Measurements from ENCODE around the gene RHOH.
A peak's percentile ranks its signal among the peaks of the same experiment; 100 is the strongest.

The RHOH gene

GRCh38 chr4:40240040-40240653 is 43.3 kb downstream of the RHOH start:
- no peak for DNase-seq

DNA sequence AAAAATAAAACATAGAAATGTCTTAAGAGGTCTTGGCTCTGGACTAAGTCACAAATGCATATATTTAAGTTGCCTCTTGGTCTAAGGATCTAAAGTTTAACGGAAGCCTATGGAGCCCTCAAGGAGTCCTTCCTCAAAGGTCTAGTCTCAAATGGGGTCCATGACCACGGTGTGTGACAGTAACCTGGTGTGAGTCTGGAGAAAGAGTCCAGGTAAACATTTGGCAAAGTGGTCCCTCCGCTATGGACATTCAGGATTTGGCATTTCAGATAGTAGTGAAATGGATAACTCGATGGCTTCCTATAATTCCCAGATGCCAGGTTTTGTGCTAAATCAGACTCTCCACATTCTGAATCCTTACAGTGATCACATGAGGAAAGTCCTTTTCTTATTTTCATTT is 44.2 kb downstream of the RHOH start:
- no peak for DNase-seq

GRCh38 chr4:40241941-40242340 is 45.1 kb downstream of the RHOH start:
- DNase-seq: no peak

DNA sequence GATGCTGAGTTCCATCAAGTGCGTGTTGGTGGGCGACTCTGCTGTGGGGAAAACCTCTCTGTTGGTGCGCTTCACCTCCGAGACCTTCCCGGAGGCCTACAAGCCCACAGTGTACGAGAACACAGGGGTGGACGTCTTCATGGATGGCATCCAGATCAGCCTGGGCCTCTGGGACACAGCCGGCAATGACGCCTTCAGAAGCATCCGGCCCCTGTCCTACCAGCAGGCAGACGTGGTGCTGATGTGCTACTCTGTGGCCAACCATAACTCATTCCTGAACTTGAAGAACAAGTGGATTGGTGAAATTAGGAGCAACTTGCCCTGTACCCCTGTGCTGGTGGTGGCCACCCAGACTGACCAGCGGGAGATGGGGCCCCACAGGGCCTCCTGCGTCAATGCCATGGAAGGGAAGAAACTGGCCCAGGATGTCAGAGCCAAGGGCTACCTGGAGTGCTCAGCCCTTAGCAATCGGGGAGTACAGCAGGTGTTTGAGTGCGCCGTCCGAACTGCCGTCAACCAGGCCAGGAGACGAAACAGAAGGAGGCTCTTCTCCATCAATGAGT is 46.6 kb downstream of the RHOH start:
- DNase-seq: no peak

DNA sequence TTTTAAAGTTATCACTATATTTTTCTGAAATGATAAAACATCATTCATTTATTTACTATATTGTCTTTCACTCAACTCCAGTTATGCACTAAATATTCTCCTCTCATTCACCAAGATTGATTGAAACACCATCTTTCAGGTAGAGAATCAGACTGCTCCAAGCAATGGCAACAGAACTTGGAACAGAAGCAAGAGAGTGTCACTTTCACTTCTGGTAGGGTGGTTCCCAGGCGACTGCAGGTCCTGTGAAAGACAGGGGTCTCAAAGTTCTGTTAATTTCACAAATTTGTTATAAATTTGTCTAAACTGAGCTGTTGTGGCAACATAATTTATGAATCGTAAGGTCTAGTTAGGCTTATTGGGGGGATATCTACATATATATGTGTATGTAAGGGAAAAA is 47.8 kb downstream of the RHOH start:
- no peak for DNase-seq

DNA sequence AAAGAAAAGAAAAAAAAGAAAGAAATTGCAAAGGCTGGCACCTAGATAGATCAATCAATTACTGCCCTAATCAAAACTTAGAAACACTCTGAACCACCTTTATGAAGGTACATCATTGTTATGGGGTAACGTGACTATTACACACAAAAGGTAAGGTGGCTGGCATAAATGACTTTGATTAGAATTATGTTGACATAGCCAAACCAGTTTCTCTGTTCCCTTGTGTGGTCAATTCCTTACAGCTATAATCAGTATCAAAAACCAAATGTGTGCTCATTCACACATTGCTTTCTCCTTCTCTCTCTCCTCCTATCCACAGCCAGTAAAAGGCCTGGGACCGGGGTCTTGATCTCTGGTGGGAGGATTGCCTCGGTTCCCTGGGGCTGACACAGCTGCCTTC is 48.7 kb downstream of the RHOH start:
- DNase-seq: no peak

GRCh38 chr4:40246011-40246900 is 49.4 kb downstream of the RHOH start:
- no peak for DNase-seq

DNA sequence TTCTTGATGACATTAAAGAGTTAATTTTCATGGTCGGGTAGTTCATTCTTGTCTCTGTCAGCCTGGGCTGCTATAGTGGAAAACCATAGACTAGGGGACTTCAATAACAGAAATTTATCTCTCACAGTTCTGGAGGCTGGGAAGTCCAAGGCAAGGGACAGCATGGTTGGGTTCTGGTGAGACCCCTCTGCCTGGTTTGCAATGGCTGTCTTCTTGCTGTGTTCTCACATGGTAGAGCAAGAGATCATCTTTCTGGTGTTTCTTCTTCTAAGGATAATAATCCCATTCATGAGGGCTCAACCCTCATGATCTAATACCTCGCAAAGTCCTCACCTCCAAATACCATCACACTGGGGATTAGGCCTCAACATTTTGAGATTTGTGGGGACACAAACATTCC is 50.1 kb downstream of the RHOH start:
- no peak for DNase-seq

DNA sequence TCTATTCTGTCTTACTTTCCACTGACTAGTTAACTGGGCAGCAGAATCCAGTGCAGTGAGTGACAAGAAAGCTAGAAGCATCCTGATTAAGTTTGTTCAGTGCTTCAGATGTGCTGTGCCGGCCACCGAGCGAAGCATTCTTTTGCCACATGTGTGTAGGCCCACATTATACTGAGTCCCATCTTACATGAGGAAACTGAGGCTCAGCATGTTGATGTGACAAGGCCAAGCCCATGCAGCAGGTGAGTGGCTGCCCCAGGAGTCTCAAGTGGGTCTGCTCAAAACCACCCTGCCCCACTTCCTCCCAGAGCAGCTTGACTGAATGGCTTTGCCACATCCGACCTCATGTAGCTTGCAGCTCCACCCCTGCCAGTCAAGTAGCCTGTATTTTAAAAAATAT is 50.5 kb downstream of the RHOH start:
- DNase-seq: no peak

- DNase-seq: no peak
Measured at GRCh38 chr4:40251366-40251765, 54.5 kb downstream of the RHOH start.

- DNase-seq: no peak
Measured at GRCh38 chr4:40253906-40254305, 57.1 kb downstream of the RHOH start.

- DNase-seq: peak; percentile 34
Measured at GRCh38 chr4:40254608-40255392, 58.0 kb downstream of the RHOH start.

GRCh38 chr4:40255393-40256281 is 58.8 kb downstream of the RHOH start:
- DNase-seq: no peak

GRCh38 chr4:40256329-40256728 is 59.5 kb downstream of the RHOH start:
- DNase-seq: no peak

DNA sequence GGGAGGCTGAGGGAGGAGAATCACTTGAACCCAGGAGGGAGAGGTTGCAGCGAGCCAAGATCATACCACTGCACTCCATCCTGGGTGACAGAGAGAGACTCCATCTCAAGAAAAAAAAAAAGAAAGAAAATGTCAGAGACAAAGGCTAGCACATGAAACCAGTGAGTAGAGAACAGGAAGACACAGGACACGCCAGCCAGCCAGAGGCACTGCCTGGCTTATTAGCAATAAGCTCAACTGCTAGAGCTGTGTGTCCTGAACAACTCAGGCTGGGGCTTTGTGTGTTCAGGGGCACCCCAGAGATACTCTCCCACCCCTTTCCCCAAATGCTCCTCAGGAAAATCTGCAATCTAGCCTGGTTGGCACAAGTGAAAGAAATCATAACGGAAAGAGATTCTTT is 60.0 kb downstream of the RHOH start:
- no peak for DNase-seq

GRCh38 chr4:40258627-40259026 is 61.8 kb downstream of the RHOH start:
- no peak for DNase-seq

DNA sequence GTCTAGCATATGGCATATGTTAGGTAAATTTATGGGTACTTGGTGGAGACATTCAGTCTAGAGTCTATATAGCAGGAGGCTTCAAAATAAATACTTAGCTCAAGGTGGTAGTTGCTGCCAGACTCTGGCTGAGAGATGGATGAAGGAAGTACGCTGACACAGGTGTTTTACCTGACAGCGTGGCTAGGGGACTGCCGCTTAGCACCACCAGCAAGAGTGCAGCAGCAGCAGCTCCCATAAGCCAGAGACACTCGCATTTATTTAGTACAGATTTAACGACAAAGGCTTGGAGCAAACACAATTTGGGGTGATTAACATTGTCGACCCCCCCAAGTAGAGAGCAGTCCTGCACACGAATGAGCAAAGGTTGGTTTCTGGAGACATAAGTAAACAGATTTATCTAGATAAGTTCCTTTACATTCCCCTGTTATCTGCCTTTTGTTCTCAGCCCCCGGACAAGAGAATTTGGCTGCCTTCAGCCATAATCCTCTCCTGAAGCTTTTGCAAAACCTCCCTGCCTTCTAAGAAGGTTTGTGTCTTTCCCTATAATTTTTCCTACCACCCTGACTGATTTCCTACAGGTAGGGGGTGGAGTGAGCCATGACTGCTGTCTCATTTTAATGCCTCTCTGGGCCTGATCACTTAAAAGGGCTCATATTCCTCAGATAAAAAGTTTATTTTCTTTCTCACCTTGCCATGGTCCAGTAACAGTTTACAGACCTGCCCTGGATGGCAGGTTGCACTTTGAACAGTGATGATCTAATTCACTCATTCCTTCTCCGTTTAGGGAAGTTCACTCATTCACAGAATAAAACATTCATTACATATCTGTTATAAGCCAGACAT is 64.6 kb downstream of the RHOH start:
- no peak for DNase-seq

GRCh38 chr4:40262077-40262528 is 65.3 kb downstream of the RHOH start:
- no peak for DNase-seq

DNA sequence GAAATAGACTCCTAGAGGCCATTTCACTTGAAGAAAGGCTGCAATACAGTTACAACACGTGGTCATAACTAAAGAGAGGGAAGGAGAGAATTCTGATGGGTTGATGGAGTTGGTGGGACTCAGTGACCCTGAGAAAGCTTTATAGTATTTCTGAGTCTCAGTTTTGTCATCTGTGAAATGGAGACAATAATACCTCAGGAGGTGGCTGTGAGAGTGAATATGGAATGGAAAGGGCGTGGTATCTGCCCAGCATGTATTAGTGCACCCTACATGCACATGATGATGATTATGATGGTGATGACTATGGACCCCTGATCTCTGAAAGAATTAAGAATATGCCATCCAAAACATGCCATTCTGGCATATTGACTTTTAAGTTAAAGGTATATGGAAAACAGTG is 66.0 kb downstream of the RHOH start:
- no peak for DNase-seq

- no peak for DNase-seq
Measured at GRCh38 chr4:40264497-40264896, 67.7 kb downstream of the RHOH start.

Measured in NCI-H774 (cell line).